IPS-20b (cell line): ENCODE data around the gene LANCL2.
A peak's percentile ranks its signal among the peaks of the same experiment; 100 is the strongest.

Source experiments
- H3K27ac ChIP-seq: one replicate; pipeline ENCODE4 v1.5.1; 2013; ENCODE audit warnings: low read length
- H3K27me3 ChIP-seq: 2 replicates; pipeline ENCODE4 v1.6.1; 2013; ENCODE audit warnings: mild to moderate bottlenecking, low read length, inconsistent platforms; ENCODE audit not compliant: insufficient read depth
- H3K36me3 ChIP-seq: 2 replicates; pipeline ENCODE4 v1.6.1; 2013; ENCODE audit warnings: low read depth, mild to moderate bottlenecking, inconsistent platforms, low read length, moderate library complexity; ENCODE audit not compliant: insufficient read depth
- H3K4me1 ChIP-seq: 2 replicates; pipeline ENCODE4 v1.6.1; 2013; ENCODE audit warnings: mild to moderate bottlenecking, control low read depth, inconsistent platforms, low read length, moderate library complexity; ENCODE audit not compliant: insufficient read depth
- H3K4me3 ChIP-seq: 2 replicates; pipeline ENCODE4 v1.5.1; 2013; ENCODE audit warnings: mild to moderate bottlenecking, low read length, inconsistent platforms
- H3K9ac ChIP-seq: 2 replicates; pipeline ENCODE4 v1.6.1; 2013; ENCODE audit warnings: low read depth, mild to moderate bottlenecking, inconsistent platforms, low read length, moderate library complexity
- H3K9me3 ChIP-seq: 2 replicates; pipeline ENCODE4 v1.6.1; 2013; ENCODE audit warnings: mild to moderate bottlenecking, low read depth, low read length, inconsistent platforms; ENCODE audit not compliant: insufficient read depth

The LANCL2 gene, protein sequence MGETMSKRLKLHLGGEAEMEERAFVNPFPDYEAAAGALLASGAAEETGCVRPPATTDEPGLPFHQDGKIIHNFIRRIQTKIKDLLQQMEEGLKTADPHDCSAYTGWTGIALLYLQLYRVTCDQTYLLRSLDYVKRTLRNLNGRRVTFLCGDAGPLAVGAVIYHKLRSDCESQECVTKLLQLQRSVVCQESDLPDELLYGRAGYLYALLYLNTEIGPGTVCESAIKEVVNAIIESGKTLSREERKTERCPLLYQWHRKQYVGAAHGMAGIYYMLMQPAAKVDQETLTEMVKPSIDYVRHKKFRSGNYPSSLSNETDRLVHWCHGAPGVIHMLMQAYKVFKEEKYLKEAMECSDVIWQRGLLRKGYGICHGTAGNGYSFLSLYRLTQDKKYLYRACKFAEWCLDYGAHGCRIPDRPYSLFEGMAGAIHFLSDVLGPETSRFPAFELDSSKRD

DNA sequence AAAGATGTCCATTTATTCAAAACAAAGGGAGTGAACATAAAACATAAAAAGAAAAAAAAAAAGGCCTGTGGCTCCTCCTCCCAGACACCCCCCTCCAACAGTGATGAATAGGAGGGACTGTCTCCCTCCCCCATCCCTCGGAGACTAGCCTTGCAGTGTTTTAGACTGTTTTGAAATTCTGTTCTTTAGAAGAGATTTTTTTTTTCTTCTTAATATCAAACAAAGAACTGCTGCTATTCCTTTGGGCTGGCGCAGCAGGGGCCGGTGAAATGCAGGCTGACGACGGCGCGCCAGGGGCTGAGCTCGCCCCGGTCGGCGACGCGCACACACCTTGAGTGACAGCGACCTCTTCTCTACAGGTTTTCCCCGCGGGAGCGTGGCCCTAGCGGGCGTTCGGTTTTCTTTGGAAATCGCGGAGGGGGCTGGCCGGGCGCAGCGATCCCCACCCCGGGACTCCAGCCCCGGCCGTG is at the start of gene LANCL2:
Gene LANCL2, plus strand, starts transcription at position 133 of the 470 bp plus-strand sequence. CDS start 689 bp downstream, outside the sequence.
- H3K4me3 ChIP-seq = peak within 1 kb of the TSS; percentile 99
- peak within 1 kb of the TSS; percentile 77 for H3K27ac ChIP-seq
- H3K4me1 ChIP-seq = peaks cover 4% of the 10 kb centered on the region; the same call in 1 of the 2 replicates
- no peaks in the 10 kb centered on the region for H3K9me3 ChIP-seq
- no peaks in the 10 kb centered on the region for H3K27me3 ChIP-seq
- H3K36me3 ChIP-seq = no peaks in the 10 kb centered on the region
- H3K9ac ChIP-seq = peak within 1 kb of the TSS; percentile 97

DNA sequence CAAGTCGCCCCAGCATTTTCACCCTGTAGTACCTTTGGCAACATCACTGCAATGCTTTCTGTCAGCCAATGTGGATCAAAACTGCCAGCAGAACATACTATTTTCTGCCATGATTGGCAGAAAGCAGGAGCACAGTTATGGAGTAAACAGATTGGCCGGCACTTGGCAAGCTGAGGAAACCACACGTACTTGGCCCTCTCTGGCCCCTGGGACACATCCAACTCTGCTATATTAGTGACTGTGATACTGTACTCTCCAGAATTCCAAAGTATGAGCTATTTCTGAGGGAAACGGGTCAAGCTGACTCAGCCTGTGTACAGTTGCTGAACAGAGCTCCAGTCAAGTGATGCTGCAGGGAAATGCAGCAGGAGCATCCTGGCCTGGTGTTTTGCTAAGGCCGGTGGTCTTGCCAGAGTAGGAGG is 39.8 kb upstream of the LANCL2 start:
- Histone ChIP-seq H3K27ac (no peak overlapping the region), H3K9me3 (no peaks in the 10 kb centered on the region), H3K4me1 (no peaks in the 10 kb centered on the region), H3K36me3 (no peaks in the 10 kb centered on the region), H3K9ac (no peak overlapping the region), H3K27me3 (no peaks in the 10 kb centered on the region), H3K4me3 (no peak overlapping the region)

DNA sequence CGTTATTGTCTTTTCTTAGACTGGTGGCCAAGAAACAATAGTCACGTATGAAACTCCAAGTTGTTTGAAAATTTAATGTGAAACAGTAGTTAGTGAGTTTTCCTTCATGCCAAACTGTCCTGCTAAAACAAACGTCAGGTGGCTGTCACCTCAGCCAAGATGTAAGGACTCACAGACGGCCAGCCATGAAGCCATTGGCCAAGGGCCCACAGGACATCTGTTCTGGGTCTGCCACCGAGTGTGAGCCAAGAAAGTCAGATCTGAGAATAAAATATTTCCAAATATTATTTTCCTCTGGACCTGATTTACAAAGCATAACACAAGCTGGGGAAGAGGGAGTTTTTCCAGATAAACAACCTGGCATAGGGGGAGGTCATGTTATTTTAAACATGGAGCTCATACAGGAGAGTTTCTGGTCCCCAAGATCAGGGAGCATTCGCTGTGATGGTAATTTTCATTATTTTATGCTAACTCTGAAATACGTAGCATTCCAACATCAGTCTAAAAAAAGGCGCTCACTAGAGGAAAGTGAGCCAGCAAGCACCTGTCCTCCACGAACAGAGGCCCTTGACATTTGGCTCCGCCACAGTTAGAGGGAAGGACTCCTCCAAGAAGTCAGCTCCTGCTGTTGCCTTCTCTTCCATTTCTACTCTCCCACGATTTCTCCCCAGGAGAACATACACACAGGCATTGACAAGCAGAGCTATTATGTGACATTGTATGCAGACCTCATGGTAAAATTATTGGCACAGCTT is 38.9 kb upstream of the LANCL2 start:
- Histone ChIP-seq H3K9ac (no peak overlapping the region), H3K36me3 (no peaks in the 10 kb centered on the region), H3K27me3 (no peaks in the 10 kb centered on the region), H3K9me3 (no peaks in the 10 kb centered on the region), H3K27ac (no peak overlapping the region), H3K4me3 (no peak overlapping the region), H3K4me1 (no peaks in the 10 kb centered on the region)

DNA sequence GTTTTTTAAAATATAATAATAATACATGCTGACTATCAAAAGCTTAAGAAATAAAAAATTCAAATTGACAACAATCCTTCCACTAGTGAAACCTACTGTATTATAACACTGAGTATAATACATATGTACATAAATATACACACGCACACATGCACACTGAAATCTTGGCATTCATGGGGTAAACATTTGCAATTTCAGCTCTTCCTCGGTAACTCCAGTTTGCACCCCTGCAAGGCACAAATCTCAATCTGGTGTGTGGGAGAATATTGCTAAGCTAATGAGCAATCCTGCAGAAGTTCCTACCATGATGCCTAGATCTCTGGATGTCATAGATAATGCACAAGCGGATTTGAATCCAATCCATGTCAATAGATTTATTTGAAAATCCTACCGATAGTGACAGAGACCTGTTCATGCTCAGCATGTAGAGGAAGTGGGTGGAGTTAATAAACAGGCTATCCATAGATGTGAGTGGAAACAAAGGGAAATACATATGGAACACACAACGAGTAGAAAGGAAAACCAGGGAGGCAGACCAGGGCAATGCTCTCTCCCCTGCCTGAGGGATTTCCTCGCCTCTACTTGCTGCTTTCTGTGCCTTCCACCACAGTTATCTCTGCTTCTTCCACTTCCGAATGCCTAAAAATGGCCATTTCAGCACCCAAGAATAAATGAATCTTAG is 38.1 kb upstream of the LANCL2 start:
- H3K4me3 ChIP-seq = no peak overlapping the region
- H3K9me3 ChIP-seq = no peaks in the 10 kb centered on the region
- no peaks in the 10 kb centered on the region for H3K36me3 ChIP-seq
- no peak overlapping the region for H3K9ac ChIP-seq
- H3K27me3 ChIP-seq = no peaks in the 10 kb centered on the region
- no peak overlapping the region for H3K27ac ChIP-seq
- H3K4me1 ChIP-seq = no peaks in the 10 kb centered on the region

DNA sequence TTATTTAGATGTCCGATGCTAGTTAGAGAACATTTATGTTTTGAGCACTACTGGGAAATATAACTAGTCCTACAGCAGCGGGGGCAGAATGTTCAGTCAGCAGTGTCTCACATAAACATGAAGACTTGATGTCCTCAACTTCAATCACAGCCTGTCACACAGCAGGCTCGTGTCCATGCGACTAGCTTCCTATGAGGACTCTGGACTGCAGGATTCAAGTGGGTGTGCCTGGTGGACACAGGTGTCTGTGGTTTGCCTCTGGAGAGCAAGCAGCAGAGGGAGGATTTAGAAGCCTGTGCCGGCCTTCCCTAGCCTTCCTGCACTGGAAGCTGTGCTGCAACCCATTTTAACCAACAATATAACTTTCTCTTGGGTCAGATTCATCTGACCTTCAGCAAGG is 30.0 kb upstream of the LANCL2 start:
- Histone ChIP-seq H3K4me1 (no peaks in the 10 kb centered on the region), H3K27me3 (no peaks in the 10 kb centered on the region), H3K36me3 (no peaks in the 10 kb centered on the region), H3K4me3 (no peak overlapping the region), H3K27ac (no peak overlapping the region), H3K9me3 (no peaks in the 10 kb centered on the region), H3K9ac (no peak overlapping the region)

DNA sequence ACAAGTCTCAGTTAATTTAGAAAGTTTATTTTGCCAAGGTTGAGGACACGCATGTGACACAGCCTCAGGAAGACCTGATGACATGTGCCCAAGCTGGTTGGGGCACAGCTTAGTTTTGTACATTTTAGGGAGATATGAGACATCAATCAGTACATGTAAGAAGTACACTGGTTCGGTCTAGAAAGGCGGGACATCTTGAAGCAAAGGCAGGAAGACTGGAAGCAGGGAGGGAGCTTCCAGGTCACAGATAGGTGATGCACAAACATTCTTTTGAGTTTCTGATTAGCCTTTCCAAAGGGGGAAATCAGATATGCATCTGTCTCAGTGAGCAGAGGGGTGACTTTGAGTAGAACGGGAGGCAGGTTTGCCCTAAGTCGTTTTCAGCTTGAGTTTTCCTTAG is 29.4 kb upstream of the LANCL2 start:
- no peaks in the 10 kb centered on the region for H3K27me3 ChIP-seq

DNA sequence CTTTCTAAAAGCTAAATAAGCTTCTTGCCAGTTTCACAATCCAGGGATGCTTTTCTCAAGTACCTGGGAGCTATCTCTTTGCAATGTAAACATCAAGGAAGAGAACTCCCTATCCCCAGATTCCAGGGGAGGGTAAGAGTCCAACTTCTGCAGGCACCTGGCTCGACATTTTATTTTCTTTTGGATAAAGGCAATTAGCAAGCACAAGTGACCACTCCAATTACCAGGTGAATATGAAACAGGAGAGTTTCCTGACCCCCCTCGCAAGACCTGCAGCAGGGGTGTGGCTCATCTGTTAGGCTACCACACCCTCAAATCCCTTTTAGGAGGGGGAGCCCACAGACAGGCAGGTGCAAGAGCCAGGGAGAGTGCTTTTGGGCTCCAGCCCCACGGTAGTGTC is 28.6 kb upstream of the LANCL2 start:
- Histone ChIP-seq H3K27me3 (no peaks in the 10 kb centered on the region), H3K9me3 (no peaks in the 10 kb centered on the region), H3K4me1 (no peaks in the 10 kb centered on the region), H3K9ac (no peak overlapping the region), H3K4me3 (no peak overlapping the region), H3K36me3 (no peaks in the 10 kb centered on the region), H3K27ac (no peak overlapping the region)

More for the DNA sequence above, 29.4 kb upstream of the LANCL2 start:
- Histone ChIP-seq H3K4me1 (no peaks in the 10 kb centered on the region), H3K9ac (no peak overlapping the region), H3K9me3 (no peaks in the 10 kb centered on the region), H3K36me3 (no peaks in the 10 kb centered on the region), H3K27ac (no peak overlapping the region), H3K4me3 (no peak overlapping the region)

DNA sequence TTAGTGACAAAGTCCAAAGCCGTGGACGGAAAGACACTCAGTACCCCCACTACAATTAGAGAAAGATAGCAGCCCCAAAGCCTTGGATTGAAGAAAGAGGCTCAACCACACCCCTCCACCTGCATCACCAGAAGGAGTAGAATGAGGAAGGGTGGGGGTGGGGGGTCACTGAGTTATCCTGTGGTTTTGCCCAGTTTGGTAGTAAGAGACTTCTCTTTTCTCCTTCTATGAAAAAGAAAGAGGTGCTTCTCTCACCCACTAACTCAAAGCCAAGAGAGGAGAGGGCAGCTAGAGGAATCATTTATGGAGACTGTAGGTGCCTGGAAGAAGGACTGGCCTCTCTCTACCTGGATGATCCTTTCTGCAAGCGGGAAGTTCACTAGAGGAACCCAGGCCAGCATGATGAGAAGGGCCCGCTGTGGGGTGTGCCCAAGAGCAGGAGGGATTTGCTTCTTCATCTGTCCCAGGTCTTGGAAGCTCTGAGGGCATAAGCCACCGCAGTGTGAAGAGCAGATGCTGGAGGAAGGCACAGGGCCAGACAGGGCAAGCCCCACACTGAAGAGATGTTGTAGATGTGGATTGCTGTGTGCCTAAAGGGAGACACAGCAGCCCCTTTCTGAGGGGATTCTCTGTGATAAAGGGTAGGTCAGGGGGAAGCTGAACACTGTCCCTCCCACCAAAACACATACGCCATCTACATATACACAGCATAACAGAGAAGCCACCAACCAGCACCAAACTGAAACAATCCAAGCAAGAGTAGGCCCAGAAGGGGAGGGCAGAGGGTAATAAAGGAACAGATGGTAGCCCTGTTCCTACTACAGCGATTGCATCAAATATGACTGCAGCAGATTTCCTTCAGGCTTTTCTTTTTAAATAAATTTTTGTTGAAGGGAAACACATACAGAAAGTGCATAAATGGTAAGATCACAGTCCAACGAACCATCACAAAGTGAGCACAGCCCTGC is 25.8 kb upstream of the LANCL2 start:
- Histone ChIP-seq H3K9me3 (no peaks in the 10 kb centered on the region), H3K4me1 (no peaks in the 10 kb centered on the region), H3K27me3 (no peaks in the 10 kb centered on the region), H3K4me3 (no peak overlapping the region), H3K36me3 (no peaks in the 10 kb centered on the region), H3K27ac (no peak overlapping the region), H3K9ac (no peak overlapping the region)

DNA sequence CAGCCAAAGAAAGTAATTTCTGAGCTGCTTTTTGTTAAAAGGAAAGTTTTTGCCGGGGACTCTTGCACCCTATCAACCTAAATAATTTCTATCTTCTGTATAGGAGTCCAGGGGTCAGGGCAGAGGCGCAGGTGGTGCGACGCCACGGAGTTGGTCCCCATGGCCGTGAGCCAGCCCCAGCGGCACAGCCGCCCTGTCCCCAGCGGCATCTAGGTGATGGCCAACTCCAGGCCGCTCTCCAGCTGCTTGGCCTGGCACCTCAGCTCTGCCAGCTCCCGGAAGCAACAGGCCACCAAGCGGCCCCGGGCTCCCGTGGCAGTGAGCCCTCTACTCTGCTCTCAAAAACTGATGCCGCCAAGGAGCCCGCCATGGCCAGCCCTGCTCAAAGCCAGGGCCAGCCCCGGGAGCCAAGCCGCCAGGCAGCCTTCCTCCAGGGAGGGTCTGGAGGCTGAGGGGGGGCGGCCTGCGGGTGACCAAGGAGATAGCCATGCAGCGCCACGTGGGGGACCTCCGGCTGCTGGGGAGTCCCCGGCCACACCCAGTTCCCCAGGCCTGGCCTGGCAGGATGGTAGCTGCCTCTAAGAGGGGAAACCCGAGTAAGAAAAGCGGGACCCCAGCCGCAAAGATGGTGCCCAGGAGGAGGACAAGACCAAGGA is 22.8 kb upstream of the LANCL2 start:
- no peaks in the 10 kb centered on the region for H3K27me3 ChIP-seq
- H3K4me1 ChIP-seq = no peaks in the 10 kb centered on the region
- H3K4me3 ChIP-seq = no peak overlapping the region
- no peak overlapping the region for H3K9ac ChIP-seq
- H3K36me3 ChIP-seq = no peaks in the 10 kb centered on the region
- no peaks in the 10 kb centered on the region for H3K9me3 ChIP-seq
- H3K27ac ChIP-seq = no peak overlapping the region

DNA sequence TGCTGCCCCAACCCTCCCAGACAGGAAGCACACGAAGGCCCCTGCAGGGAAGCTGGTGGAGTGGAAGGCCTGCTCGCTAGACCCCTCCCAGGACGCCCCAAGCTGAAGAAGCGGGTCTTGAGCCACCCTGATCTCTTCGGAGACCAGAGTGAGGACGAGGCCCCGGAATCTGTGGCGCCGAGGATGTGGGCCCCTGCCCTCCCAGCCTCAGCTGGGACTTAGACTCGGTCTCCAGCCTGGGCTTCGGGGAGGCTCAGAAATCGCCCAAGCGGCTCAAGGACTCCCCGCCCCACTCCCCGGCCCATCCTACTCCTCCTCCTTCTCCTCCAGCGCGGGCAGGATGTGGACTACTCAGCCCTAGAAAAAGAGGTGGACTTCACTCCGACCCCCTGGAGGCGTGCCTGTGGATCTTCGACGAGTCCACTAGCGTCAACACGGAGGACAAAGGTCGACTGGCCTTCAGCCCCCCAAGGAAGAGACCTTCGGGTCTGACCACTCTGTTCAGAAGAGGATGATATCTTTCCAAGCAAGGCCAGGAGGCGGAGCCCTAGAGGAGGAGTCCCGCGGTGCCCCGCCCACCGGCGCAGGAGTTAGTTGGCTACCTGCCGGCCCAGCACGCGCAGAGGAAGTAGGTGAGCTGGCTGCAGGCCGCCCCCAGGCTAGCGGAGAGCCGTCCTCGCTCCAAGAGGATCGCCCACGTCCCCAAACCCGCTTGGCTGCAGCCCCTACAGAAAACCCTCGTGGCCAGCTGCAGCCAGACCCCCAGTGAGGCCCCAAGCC is 21.9 kb upstream of the LANCL2 start:
- H3K4me3 ChIP-seq = no peak overlapping the region
- no peaks in the 10 kb centered on the region for H3K9me3 ChIP-seq
- H3K9ac ChIP-seq = no peak overlapping the region
- no peak overlapping the region for H3K27ac ChIP-seq
- no peaks in the 10 kb centered on the region for H3K36me3 ChIP-seq
- H3K4me1 ChIP-seq = no peaks in the 10 kb centered on the region
- H3K27me3 ChIP-seq = no peaks in the 10 kb centered on the region
